Measurements from ENCODE around the gene KHDC1.

DNA sequence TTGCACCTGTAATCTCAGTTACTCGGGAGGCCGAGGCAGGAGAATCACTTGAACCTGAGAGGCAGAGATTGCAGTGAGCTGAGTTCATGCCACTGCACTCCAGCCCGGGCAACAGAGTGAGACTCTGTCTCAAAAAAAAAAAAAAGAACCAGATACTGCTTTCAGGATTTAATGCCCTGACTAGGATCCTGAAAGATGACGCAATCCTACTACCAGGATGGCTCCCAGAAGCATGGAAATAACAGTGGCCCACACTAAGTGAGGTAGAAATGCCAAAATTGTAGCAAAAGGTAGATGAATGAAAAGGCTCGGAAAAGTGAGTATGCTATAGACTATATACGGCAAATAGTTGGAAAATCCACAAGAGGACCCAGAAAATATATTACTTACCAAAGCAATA lies 23.8 kb upstream of the KHDC1 start:
- TF ChIP-seq, protein P1, sequence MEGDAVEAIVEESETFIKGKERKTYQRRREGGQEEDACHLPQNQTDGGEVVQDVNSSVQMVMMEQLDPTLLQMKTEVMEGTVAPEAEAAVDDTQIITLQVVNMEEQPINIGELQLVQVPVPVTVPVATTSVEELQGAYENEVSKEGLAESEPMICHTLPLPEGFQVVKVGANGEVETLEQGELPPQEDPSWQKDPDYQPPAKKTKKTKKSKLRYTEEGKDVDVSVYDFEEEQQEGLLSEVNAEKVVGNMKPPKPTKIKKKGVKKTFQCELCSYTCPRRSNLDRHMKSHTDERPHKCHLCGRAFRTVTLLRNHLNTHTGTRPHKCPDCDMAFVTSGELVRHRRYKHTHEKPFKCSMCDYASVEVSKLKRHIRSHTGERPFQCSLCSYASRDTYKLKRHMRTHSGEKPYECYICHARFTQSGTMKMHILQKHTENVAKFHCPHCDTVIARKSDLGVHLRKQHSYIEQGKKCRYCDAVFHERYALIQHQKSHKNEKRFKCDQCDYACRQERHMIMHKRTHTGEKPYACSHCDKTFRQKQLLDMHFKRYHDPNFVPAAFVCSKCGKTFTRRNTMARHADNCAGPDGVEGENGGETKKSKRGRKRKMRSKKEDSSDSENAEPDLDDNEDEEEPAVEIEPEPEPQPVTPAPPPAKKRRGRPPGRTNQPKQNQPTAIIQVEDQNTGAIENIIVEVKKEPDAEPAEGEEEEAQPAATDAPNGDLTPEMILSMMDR (IDR thresholded peaks at IDR 0.05): no peak
- no peak for TF ChIP-seq POLR2A (IDR thresholded peaks at IDR 0.05)

All from right lobe of liver (tissue), 4 donors.